DMS53 (cell line): ENCODE measurements around the gene CTTNBP2NL.

Experiments used
- DNase-seq: peaks from one replicate; lab custom pipeline; 2025; lab: John Stamatoyannopoulos, UW

Gene CTTNBP2NL

GRCh38 chr1:112395821-112396652 is at the start of gene CTTNBP2NL:
CTTNBP2NL (plus strand) TSS chr1:112396214; CDS start chr1:112416166, 19,952 bp downstream.
- DNase-seq: peak; percentile 98

- DNase-seq: no peak
These were observed 49.1 kb upstream of the CTTNBP2NL start for GRCh38 chr1:112346801-112347350.

DNA sequence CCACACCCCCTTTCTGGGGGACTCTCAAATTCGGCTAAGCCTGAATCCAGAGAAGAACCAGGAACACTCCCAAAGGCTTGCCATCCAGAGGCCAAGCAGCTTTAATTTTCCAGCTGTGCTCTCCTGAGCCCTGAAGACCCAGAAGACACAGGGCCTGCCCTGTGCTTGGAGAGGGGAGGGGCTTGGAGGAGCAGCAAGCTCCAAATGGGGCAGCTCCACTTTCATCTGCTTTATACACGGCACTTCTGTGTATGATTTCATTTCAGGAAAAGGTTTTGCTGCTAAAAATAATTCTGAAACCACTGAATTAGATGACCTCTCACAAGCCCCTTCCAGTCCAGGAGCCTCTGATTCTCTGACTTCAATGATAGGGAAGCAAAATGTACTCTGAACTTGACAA is 39.2 kb upstream of the CTTNBP2NL start:
- no peak for DNase-seq

- no peak for DNase-seq
These were observed 38.5 kb upstream of the CTTNBP2NL start for GRCh38 chr1:112357467-112357866.

- DNase-seq: no peak
These were observed 37.8 kb upstream of the CTTNBP2NL start for GRCh38 chr1:112358061-112358770.

- DNase-seq: peak; percentile 68
These were observed 37.1 kb upstream of the CTTNBP2NL start for GRCh38 chr1:112358798-112359408.

DNA sequence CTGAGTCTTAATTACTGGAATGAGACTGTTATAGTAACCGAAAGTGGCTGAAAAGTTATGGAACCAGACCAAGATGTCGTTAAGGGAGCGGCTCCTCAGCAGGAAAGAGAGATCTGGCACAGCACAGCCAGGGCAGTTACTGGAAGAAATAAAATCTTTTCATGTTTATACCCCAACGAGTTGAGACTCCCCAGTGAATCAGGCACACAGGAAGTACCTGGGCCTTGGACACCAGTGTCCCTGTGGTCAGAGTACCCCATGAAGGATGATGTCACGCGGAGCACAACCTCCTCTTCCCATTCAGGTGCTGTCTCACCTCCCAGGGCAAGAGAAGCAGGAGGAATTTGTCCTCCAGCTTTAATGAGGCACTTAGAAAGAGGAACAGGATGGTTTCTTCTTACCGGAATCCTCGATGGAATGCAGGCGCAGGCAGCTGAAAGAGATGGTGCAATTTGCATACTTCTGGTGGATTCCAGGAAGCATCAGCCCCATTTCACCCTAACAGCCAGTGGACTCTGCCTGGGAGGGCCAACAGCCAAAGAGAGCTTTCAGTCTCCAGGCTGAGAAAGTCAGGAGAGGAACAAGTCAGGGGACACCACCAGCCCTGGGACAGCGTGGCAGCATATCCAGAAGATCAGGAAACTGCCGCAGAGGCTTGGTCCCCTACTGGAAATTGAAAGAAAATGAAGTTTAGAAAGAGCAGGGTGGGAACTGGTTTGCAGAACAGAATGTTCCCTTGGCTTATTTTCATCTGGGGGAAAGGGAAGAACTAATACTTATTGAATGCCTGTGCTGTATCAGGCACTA is 35.9 kb upstream of the CTTNBP2NL start:
- no peak for DNase-seq

DNA sequence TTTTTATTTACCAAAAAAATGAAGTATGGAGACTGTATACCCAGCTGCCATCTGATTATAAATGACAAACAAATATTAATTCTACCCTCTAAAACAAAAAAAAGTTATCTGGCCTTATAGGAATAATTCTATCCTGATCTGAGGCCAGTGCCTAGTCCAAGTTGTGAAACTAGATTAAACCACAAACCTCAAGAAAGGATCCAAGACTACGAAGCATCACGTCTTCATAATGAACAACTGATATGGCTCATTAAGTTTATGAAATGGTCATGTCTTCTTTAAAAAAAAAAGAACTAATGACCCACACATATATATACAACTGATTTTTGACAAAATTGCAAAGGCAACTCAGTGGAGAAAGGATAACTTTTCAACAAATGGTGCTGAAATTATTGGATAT is 32.4 kb upstream of the CTTNBP2NL start:
- DNase-seq: no peak

DNA sequence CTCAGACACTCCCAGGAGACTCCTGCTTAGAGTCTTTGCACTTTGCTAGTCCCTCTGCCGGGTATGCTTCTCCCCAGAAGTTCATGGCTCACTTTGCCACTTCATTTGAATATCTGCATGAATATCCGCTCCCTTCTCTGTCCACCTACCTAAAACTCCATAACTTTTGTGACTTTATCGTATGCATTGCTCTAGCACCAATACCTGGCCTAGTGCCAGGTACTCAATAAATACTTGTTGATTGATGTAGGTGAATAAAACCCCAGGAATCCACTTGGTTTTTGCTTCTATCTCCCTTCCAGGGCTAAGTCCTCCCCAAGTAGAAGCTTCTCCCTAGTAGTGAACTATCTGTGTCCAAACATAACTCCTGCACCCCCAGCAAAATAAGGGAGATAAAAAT is 27.8 kb upstream of the CTTNBP2NL start:
- DNase-seq: no peak

- DNase-seq: peak; percentile 92
These were observed 26.4 kb upstream of the CTTNBP2NL start for GRCh38 chr1:112369392-112370285.

DNA sequence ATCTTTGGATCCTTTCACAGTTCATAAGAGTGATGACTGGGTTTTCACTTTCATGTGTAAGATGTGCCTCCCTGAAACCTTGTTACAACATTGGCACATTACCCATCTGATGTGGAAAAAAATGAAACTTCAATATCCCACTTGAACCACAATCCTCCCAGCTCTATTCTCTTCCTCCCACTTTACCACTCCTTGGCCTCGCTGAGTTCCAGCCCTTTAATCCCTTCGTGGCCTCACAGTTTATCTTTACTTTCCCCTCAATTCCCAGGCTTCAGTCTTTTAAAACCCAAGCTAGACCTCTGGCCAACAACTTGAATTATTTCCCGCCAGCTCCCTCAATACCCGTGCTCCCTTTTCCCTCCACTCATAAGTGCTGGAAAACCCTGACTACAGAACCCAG is 25.0 kb upstream of the CTTNBP2NL start:
- no peak for DNase-seq

GRCh38 chr1:112371775-112372174 is 24.2 kb upstream of the CTTNBP2NL start:
- DNase-seq: no peak

DNA sequence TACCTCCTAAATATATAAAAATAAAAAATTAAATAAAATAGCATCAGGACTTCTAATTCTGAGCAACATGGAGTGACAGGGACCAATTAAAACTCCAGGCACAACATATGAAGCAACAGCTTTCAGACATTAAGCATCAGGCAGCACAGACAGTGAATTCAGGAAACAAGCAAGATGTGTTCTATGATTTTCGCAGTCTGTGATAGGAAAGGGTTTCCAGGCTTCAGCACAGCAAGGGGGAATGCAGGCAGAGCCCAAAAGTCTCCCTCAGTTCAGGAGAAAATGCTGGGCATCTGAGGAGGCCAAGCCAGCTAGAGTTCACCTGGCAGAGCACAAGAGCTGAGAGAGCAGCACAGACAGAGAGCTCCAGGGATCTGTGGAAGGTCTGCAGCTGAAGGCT is 22.2 kb upstream of the CTTNBP2NL start:
- no peak for DNase-seq

DNA sequence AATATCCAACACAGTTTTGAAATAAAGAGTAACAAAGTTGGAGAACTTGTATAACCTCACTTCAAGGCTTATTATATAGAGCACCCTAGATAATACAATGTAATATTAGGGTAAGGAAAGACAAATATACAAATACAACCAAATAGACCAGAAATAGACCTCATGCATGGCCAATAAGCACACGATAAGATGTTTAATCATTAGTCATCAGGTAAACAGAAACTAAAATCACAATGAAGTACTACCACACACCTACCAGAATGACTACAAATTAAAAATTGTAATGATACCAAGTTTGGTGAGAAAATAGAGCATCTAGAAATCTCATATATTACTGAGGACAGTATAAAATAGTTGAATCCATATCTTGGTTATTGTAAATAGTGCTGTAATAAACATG is 20.3 kb upstream of the CTTNBP2NL start:
- DNase-seq: peak; percentile 54

DNA sequence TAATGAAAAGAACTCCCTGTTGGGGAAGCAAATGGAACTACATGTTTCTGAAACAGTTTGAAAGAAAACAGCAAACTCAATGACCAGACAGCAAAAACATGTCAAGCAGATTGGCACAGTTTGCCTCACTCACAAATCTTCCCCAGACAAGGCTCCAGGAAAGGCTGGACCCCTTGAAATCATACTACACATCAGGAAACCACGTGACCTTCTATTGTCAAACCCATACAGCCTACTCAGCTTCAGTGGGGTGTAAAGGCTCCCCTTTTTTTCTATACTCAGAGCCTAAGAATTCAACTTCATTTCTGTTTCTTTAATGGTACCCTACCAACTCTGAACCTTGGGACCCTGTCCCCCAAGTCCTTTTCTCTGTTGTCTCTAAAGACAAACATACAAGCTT is 15.7 kb upstream of the CTTNBP2NL start:
- no peak for DNase-seq

- DNase-seq: no peak
These were observed 14.5 kb upstream of the CTTNBP2NL start for GRCh38 chr1:112381324-112382076.

GRCh38 chr1:112383759-112384370 is 12.1 kb upstream of the CTTNBP2NL start:
- DNase-seq: no peak

GRCh38 chr1:112386024-112386723 is 9.8 kb upstream of the CTTNBP2NL start:
- DNase-seq: no peak
